Lower leg skin (tissue), 4 donors: ENCODE results near the gene MAPT. TPM values are rescaled to one million over a fixed set of nuclear protein-coding genes. Genes with fewer than 3 reads are reported as not detected.

Experiments
- DNase-seq, 2 donors: peaks; one replicate each; pipeline ENCODE4 v3.0.0-alpha.2; 2019; ENCODE audit warnings: low spot score in 2 of 2
- H3K4me3 ChIP-seq: fragments of 200-600 bp; sonication (generic); 2 replicates; pipeline ENCODE4 v1.5.1; 2017; ENCODE audit warnings: mild to moderate bottlenecking, low read depth; ENCODE audit not compliant: poor library complexity, severe bottlenecking
- POLR2A ChIP-seq, 2 donors: fragments of 450-650 bp; IDR thresholded peaks; one replicate each; pipeline ENCODE4 v1.6.1; 2016 to 2017; ENCODE audit warnings: antibody characterized with exemption in 2 of 2, mild to moderate bottlenecking in 1 of 2, moderate library complexity in 1 of 2
- WGBS, 2 donors: methylation state at CpG; one replicate each; pipeline ENCODE4 v1.1.5; 2018; 5-methylcytosine and 5-hydroxymethylcytosine counted together
- intact Hi-C: fragments of 100-400 bp; cut with DNase I; formaldehyde crosslinking; loops from one replicate; pipeline ENCODE4 v1.15.0; 2023; ENCODE audit warnings: low total_unique reads
- total RNA-seq, 4 donors: library from RNA; depleted of rRNA; stranded (reverse); fragments of >200 nt; gene quantifications; one replicate each; pipeline ENCODE4 v1.1.0, GENCODE V29; 2016
- TF ChIP-seq, protein P1 (sequence below), 3 donors: fragments of 450-650 bp; IDR thresholded peaks; one replicate each; pipeline ENCODE4 v1.5.1; 2016; ENCODE audit warnings: antibody characterized with exemption in 3 of 3, mild to moderate bottlenecking in 3 of 3, moderate library complexity in 2 of 3

MAPT gene
- total RNA-seq, 4 donors from 2014 or later = 4.1 to 7.6 (median 6.2) TPM

DNA sequence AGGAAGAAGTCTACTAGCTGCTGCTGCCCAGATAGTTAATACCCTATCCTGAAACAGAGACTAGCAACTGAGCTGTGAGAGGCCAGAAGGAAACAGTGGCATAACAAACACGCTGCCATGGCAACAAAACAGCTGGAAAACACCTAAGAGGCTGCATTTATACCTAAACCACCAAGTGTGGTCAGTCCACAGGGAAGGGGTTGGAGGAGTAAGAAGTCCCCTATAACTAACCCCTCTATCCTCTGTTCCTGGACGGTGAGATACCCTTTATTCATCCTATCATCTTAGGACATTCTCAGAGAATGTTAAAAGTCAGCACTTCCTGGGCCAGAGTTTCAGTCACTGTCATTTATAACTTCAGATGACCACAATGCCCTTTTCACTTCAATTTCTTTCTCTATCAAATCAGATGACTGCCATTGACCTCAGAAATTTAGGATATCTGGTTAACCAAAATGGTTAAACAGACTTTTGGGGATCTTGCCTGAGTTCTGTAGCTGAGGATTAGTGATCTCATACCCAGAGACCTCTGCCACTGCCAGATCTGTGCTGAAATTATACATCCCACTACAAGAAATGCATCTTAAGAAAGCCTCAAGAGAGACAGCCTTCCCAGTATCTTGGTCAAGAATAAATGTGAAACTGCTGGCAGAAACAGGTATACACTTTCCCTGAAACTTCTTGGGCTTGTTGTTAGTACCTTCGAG is 140.9 kb downstream of the MAPT start:
- intact Hi-C loops = loop anchor here (10.0 kb wide), 1 partner anchor 170 kb away; no protein-coding TSS in a partner anchor
- no peak for DNase-seq
- TF ChIP-seq, protein P1, sequence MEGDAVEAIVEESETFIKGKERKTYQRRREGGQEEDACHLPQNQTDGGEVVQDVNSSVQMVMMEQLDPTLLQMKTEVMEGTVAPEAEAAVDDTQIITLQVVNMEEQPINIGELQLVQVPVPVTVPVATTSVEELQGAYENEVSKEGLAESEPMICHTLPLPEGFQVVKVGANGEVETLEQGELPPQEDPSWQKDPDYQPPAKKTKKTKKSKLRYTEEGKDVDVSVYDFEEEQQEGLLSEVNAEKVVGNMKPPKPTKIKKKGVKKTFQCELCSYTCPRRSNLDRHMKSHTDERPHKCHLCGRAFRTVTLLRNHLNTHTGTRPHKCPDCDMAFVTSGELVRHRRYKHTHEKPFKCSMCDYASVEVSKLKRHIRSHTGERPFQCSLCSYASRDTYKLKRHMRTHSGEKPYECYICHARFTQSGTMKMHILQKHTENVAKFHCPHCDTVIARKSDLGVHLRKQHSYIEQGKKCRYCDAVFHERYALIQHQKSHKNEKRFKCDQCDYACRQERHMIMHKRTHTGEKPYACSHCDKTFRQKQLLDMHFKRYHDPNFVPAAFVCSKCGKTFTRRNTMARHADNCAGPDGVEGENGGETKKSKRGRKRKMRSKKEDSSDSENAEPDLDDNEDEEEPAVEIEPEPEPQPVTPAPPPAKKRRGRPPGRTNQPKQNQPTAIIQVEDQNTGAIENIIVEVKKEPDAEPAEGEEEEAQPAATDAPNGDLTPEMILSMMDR (IDR thresholded peaks at IDR 0.05) = no peak
- no peak for TF ChIP-seq POLR2A (IDR thresholded peaks at IDR 0.05)
- no peak overlapping the region for H3K4me3 ChIP-seq
- WGBS, 2 donors = 76 to 83% methylated on average over 3 of the region's 3 CpGs

DNA sequence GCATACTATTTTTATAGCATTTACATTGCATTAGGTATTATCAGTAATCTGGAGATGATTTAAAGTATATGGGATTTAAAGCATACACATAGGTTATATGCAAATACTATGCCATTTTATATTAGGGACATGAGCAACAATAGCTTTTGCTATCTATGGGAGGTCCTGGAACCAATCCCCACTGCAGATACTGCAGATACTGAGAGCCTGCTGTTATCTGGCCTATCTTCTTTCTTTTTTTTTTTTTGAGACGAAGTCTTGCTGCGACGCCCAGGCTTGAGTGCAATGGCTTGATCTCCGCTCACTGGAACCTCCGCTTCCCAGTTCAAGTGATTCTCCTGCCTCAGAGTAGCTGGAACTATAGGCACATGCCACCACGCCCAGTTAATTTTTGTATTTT is 142.1 kb downstream of the MAPT start:
- 89 to 90% methylated on average over 6 of the region's 6 CpGs for WGBS, 2 donors
- DNase-seq = no peak
- TF ChIP-seq POLR2A (IDR thresholded peaks at IDR 0.05) = no peak
- TF ChIP-seq, protein P1 (IDR thresholded peaks at IDR 0.05) = no peak
- intact Hi-C loops = loop anchor here (10.0 kb wide), 1 partner anchor 168 kb away; no protein-coding TSS in a partner anchor
- no peak overlapping the region for H3K4me3 ChIP-seq

DNA sequence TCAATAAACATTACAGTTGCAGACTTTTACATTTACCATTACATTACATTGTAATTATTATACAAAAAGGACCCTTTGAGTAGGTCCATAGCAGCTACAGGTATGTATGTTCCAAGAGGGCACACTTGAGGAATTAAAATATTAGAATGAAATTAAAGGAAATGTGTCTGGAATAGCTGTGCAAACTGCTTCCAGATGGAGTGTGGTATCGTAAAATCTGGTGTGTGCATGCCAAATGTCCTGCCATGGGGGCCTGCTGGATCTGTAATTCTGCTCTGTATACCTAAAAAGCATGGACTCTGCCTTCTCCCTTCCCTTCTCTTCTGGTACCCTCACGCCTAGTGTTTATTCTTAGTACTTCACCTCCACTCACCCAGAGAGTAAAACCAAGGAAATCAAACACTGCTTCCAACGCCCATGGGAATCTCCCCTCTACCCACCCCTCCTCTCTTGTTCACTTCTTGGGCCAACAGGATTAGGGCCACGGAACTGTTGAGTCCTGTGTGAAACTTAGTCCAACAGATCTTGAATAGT is 143.4 kb downstream of the MAPT start:
- H3K4me3 ChIP-seq = no peak overlapping the region
- DNase-seq = no peak
- 61 to 70% methylated on average over 4 of the region's 4 CpGs for WGBS, 2 donors
- TF ChIP-seq POLR2A (IDR thresholded peaks at IDR 0.05) = no peak
- TF ChIP-seq, protein P1 (IDR thresholded peaks at IDR 0.05) = no peak
- intact Hi-C loops = loop anchor here (10.0 kb wide), 1 partner anchor 167 kb away; no protein-coding TSS in a partner anchor

DNA sequence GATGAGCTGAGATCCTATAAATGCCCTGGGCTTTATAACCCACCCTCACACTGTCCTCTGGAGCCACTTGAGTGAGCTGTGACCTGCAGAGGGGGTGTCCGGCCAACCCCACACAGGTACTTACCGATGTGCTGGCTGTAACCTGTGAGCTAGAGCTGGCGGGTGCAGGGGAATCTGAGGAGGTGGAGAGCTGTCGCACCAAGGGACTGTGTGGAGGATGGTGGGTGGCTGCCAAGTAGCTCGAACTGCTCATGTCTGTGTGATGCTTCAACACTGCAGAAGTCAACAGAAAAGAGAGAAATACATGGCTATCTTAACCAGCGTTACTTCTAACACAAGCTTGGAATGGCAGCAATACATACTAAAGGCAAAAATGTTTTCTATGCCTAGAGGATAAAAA is 144.1 kb downstream of the MAPT start:
- H3K4me3 ChIP-seq = no peak overlapping the region
- no peak for DNase-seq
- WGBS, 2 donors = 90% methylated on average over 6 of the region's 6 CpGs
- TF ChIP-seq, protein P1 (IDR thresholded peaks at IDR 0.05) = no peak
- TF ChIP-seq POLR2A (IDR thresholded peaks at IDR 0.05) = no peak
- intact Hi-C loops = loop anchor here (10.0 kb wide), 1 partner anchor 166 kb away; no protein-coding TSS in a partner anchor

DNA sequence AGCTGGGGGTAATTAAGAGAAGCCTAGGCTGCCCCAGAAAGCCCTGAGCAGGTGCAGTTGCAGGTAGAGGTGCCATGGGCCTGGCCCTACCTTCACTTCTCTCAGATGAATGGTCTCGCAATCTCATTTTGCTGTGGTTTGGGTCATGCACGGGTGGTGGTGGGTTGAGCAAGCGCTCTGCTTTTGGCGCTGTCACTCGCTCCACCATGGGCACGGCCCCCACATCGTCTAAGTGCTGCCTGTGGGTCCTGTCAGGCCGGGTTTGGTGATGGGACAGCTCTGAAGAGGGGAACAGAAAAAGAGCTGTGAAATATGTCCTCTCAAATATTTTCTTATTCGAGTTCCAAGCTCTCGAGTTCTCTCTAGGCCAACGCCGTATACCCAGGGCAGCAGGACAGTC is 144.6 kb downstream of the MAPT start:
- intact Hi-C loops = loop anchor here (10.0 kb wide), 1 partner anchor 166 kb away; no protein-coding TSS in a partner anchor
- no peak overlapping the region for H3K4me3 ChIP-seq
- no peak for TF ChIP-seq POLR2A (IDR thresholded peaks at IDR 0.05)
- TF ChIP-seq, protein P1 (IDR thresholded peaks at IDR 0.05) = no peak
- DNase-seq = no peak
- 92 to 93% methylated on average over 12 of the region's 12 CpGs for WGBS, 2 donors
